GM12874 (cell line): ENCODE data around the gene NAA16.

Experiments
- CTCF ChIP-seq: IDR thresholded peaks from 2 replicates; pipeline ENCODE4 v1.5.1; 2011; ENCODE audit warnings: low read depth, mild to moderate bottlenecking, control low read depth, low read length, moderate library complexity; ENCODE audit not compliant: insufficient read depth

NAA16 gene

GRCh38 chr13:41307884-41308640 is 3.0 kb upstream of the NAA16 start:
- TF ChIP-seq CTCF: no peak

- no peak for TF ChIP-seq CTCF
Observed at GRCh38 chr13:41311406-41312175, 524 bp downstream of the NAA16 start.

- TF ChIP-seq CTCF: no peak
Observed at GRCh38 chr13:41312176-41312500, 1.1 kb downstream of the NAA16 start.

GRCh38 chr13:41313117-41313516 is 2.0 kb downstream of the NAA16 start:
- no peak for TF ChIP-seq CTCF

- TF ChIP-seq CTCF: no peak
Observed at GRCh38 chr13:41313659-41314197, 2.7 kb downstream of the NAA16 start.

GRCh38 chr13:41315443-41316047 is 4.5 kb downstream of the NAA16 start:
- TF ChIP-seq CTCF: no peak

GRCh38 chr13:41317243-41317642 is 6.2 kb downstream of the NAA16 start:
- TF ChIP-seq CTCF: no peak
